Stimulated activated CD8-positive, alpha-beta memory T cell treated with anti-CD3 and anti-CD28 coated beads, Interleukin-15, amount 100 ng/mL, for 24 hours (primary cell): Measurements from ENCODE around the gene MEGF8.
"Not testable (repeated sequence)": the region's sequence is repeated elsewhere in the genome, so short reads cannot be mapped to it uniquely, and the experiment has no call there.

Experiments
- DNase-seq: peaks from one replicate; pipeline ENCODE4 v3.0.0-alpha.2; 2020; ENCODE audit warnings: low read depth

MEGF8 gene

DNA sequence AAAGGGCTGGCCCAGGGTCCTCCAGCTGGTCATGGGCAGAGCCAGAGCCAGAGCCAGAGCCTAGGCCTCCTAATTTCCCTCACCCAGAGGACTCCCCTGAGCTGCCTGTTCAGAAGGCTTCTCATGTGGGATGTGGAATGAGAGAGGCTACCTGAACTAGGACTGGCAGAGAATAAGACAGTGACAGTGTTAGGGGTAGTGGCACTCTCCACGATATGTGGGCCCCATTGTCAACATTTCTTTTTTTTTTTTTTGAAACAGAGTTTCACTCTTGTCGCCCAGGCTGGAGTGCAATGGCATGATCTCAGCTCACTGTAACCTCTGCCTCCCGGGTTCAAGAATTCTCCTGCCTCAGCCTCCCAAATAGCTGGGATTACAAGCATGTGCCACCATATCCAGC is 5.9 kb downstream of the MEGF8 start:
- DNase-seq: not testable (repeated sequence)

DNA sequence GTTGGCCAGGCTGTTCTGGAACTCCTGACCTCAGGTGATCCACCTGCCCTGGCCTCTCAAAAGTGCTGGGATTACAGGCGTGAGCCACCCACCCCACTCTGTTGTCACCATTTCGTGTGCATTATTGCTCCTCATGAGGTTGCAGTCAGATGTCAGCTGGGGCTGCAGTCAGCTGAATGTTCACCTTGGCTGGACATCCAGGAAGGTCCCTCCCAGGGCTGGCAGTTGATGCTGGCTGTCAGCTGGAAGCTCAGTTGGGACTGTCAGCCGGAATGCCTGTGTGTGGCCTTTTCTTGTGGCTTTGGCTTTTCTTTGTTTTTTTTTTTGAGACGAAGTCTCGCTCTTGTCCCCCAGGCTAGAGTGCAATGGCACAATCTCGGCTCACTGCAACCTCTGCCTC is 6.6 kb downstream of the MEGF8 start:
- no peak for DNase-seq

DNA sequence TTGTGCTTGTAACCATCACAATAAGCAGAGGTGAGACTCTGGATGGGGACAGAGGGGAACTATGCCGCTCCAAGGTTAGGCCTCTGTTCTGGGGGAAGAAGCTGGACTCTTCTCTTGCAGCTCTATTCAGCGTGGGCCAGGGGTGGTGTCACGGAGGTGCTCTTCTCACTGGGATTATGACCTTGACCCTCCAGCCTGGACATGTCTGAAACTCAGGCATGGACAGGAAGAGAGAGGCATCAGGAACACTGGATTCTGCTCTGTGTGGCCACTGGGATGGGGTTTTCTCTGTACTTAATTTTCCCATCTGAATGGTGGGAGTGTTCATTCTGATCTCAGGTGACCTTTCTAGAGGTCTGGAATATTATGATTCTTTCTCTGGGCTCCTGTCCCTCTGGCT is 7.6 kb downstream of the MEGF8 start:
- DNase-seq: no peak

GRCh38 chr19:42333975-42334696 is 8.7 kb downstream of the MEGF8 start:
- no peak for DNase-seq

- DNase-seq: no peak
Observed at GRCh38 chr19:42334697-42335373, 9.4 kb downstream of the MEGF8 start.

GRCh38 chr19:42335374-42335936 is 10.0 kb downstream of the MEGF8 start:
- no peak for DNase-seq

DNA sequence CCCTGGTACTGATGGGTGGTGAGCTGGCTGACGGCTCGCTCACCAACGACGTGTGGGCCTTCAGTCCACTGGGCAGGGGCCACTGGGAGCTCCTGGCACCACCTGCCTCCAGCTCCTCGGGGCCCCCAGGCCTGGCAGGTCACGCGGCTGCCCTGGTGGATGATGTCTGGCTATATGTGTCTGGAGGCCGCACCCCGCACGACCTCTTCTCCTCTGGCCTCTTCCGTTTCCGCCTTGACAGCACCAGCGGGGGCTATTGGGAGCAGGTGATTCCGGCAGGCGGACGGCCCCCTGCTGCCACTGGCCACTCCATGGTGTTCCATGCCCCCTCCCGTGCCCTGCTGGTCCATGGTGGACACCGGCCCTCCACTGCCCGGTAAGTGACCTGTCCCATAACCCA is 10.5 kb downstream of the MEGF8 start:
- DNase-seq: no peak

GRCh38 chr19:42339126-42339860 is 13.9 kb downstream of the MEGF8 start:
- DNase-seq: not testable (repeated sequence)

- not testable (repeated sequence) for DNase-seq
Observed at GRCh38 chr19:42339922-42340321, 14.5 kb downstream of the MEGF8 start.

GRCh38 chr19:42343344-42344110 is 18.1 kb downstream of the MEGF8 start:
- DNase-seq: no peak

- DNase-seq: no peak
Observed at GRCh38 chr19:42344336-42344893, 19.0 kb downstream of the MEGF8 start.

DNA sequence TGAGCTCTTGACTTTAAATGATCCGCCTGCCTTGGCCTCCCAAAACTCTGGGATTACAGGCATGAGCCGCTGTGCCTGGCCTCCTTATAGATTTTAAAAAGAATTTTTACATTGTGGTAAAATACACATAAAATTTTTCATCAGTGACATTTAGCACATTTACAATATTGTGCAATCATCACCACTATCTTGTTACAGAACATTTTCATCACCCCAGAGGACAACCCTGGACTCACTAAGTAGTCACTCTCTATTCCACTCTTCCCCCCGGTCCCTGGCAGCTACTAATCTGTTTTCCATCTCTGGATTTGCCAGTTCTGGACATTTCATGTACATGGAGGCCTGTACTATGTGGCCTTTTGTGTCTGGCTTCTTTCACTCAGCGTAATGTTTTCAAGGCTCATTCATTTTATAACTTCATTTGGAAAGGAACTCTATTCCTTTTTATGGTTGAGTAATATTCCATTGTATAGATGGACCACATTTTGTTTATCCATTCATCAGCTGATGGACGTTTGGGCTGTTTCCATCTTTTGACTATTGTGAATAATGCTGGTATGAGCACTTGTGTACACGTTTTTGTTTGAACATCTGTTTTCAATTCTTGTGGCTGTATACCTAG is 19.9 kb downstream of the MEGF8 start:
- DNase-seq: no peak

DNA sequence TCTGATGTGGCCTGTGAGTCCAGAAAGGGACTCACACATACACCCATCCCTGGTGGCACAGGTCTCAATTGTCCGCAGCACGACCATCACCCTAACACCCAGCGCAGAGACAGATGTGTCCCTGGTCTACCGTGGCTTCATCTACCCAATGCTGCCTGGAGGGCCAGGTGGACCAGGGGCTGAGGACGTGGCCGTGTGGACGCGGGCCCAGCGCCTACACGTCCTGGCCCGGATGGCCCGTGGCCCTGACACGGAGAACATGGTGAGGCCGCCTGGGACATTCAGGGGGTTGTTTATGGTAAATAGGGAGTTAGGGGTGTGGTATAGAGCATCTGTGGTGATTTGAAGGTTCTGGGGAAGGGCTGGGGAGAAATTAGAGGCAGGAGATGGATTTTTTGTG is 22.8 kb downstream of the MEGF8 start:
- DNase-seq: no peak

GRCh38 chr19:42349378-42350107 is 24.1 kb downstream of the MEGF8 start:
- no peak for DNase-seq

DNA sequence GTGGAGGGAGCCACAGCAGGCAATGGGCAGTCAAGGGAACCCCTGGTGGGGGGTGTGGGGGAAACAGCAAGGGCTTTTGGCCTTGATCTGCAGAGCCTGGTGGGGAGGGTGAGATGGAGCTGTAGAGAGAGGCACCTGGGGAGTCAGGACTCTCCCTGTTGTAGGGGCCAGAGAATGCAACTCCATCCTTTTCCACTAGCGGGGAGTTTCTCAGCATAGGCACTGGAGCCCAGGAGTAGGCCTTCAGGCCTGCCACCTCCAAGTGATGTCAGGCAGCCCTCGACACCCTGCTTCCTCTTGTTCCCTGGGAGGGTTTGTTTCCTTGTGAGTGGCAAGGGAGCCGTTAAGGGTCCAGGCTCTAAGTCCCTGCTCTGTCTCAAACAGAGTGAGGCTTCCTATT is 25.0 kb downstream of the MEGF8 start:
- no peak for DNase-seq

GRCh38 chr19:42351079-42351735 is 25.8 kb downstream of the MEGF8 start:
- DNase-seq: no peak

DNA sequence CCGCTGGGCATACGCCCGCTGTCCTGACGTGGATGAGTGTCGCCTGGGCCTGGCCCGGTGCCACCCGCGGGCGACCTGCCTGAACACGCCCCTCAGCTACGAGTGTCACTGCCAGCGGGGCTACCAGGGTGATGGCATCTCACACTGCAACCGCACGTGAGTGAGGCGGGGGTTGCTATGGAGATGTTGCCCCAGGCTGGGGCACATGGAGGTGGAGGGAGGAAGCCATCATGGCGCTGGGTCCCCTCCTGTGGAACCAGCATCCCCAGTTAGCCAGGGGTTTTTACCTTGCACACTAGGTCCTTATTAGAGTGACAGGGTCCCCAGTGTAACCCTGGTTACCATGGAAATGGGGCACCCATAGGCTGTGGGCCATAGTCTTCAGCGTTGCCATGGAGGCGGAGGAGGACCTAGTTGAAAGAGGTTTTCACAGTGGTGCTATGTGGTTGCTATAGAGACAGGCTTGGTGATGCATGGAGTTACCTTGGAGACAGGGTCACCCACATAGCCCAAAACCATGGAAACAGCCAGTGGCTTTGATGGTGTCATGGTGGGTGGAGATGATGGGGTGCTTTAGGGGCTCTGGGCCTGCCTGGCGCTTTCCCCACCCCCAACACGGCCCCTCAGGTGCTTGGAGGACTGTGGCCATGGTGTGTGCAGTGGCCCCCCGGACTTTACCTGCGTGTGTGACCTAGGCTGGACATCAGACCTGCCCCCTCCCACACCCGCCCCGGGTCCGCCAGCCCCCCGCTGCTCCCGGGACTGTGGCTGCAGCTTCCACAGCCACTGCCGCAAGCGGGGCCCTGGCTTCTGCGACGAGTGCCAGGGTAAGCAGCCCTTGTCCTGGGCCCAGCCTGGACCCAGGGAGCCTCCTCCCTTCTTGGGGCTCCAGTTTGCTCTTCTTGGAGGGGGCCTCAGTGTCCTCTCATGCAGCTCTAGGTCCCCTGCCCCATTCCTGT is 27.1 kb downstream of the MEGF8 start:
- DNase-seq: no peak

DNA sequence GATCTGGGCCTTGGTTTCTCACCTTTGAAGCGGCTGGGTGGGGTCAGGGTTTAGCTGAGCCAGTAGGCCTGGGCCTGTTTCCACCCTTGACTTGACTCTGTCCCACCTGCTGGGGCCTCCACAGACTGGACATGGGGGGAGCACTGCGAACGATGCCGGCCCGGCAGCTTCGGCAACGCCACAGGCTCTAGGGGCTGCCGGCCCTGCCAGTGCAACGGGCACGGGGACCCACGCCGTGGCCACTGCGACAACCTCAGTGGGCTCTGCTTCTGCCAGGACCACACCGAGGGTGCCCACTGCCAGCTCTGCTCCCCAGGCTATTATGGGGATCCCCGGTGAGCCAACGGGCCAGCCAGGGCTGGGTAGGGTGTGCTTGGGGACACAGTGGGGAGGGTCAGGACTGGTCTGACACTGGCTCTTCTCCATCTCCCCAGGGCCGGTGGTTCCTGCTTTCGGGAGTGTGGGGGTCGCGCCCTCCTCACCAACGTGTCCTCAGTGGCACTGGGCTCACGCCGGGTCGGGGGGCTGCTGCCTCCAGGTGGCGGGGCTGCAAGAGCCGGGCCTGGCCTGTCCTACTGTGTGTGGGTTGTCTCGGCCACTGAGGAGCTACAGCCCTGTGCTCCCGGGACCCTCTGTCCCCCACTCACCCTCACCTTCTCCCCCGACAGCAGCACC is 28.0 kb downstream of the MEGF8 start:
- DNase-seq: no peak
